ENCODE measurements around the gene NRXN3. TPM values are rescaled to one million over a fixed set of nuclear protein-coding genes. Genes with fewer than 3 reads are reported as not detected.

NRXN3 gene
- polyA plus RNA-seq, 1 donor from 2014 or later, result 110 TPM

- Histone ChIP-seq H3K27ac (ENCODE audit: low read length) (peak overlapping the region; percentile 63), H3K4me3 (ENCODE audit: low read length) (peak overlapping the region; percentile 15), H4K20me1 (ENCODE audit: insufficient read depth) (no peaks in the 10 kb centered on the region), H3K4me2 (ENCODE audit: low read length) (no peak overlapping the region), H3K27me3 (ENCODE audit: insufficient read depth, low read depth, low read length) (no peaks in the 10 kb centered on the region), H3K9me3 (ENCODE audit: low read length) (no peaks in the 10 kb centered on the region), H3K9me2 (ENCODE audit: insufficient read depth, low read length) (no peaks in the 10 kb centered on the region), H3K79me2 (replicated peaks; ENCODE audit: insufficient read depth, low read length) (no peaks in the 10 kb centered on the region), H3K36me3 (ENCODE audit: insufficient read depth, low read length) (no peaks in the 10 kb centered on the region), H3F3A (ENCODE audit: insufficient read depth, low read length, poor library complexity, severe bottlenecking) (no peaks in the 10 kb centered on the region), H2AFZ (ENCODE audit: low read depth, low read length) (no peak overlapping the region), H3K9ac (ENCODE audit: low read length) (no peak overlapping the region)
- TF ChIP-seq REST (IDR thresholded peaks at IDR 0.05; ENCODE audit: borderline replicate concordance), result peak; percentile 43
- no peak for TF ChIP-seq TAF1 (IDR thresholded peaks at IDR 0.05; ENCODE audit: low read depth)
- no peak for TF ChIP-seq SMC3 (conservative IDR thresholded peaks at IDR 0.05; ENCODE audit: poor library complexity)
- no peak for TF ChIP-seq CTCF (IDR thresholded peaks at IDR 0.05; ENCODE audit: poor library complexity, severe bottlenecking)
- no peak for TF ChIP-seq EP300 (conservative IDR thresholded peaks at IDR 0.05; ENCODE audit: poor library complexity, severe bottlenecking)
These were observed 186.2 kb downstream of the NRXN3 start for GRCh38 chr14:78356391-78356790.

GRCh38 chr14:78358591-78358990, 188.4 kb downstream of the NRXN3 start:
- Histone ChIP-seq H3K4me2 (ENCODE audit: low read length) (no peak overlapping the region), H3K9ac (ENCODE audit: low read length) (no peak overlapping the region), H3K27ac (ENCODE audit: low read length) (no peak overlapping the region), H3K79me2 (replicated peaks; ENCODE audit: insufficient read depth, low read length) (no peaks in the 10 kb centered on the region), H4K20me1 (ENCODE audit: insufficient read depth) (no peaks in the 10 kb centered on the region), H3F3A (ENCODE audit: insufficient read depth, low read length, poor library complexity, severe bottlenecking) (no peaks in the 10 kb centered on the region), H2AFZ (ENCODE audit: low read depth, low read length) (no peak overlapping the region), H3K9me2 (ENCODE audit: insufficient read depth, low read length) (no peaks in the 10 kb centered on the region), H3K4me3 (ENCODE audit: low read length) (no peak overlapping the region), H3K27me3 (ENCODE audit: insufficient read depth, low read depth, low read length) (no peaks in the 10 kb centered on the region), H3K36me3 (ENCODE audit: insufficient read depth, low read length) (no peaks in the 10 kb centered on the region), H3K9me3 (ENCODE audit: low read length) (no peaks in the 10 kb centered on the region)
- TF ChIP-seq EP300 (conservative IDR thresholded peaks at IDR 0.05; ENCODE audit: poor library complexity, severe bottlenecking), result no peak
- no peak for TF ChIP-seq CTCF (IDR thresholded peaks at IDR 0.05; ENCODE audit: poor library complexity, severe bottlenecking)
- TF ChIP-seq SMC3 (conservative IDR thresholded peaks at IDR 0.05; ENCODE audit: poor library complexity), result no peak
- TF ChIP-seq TAF1 (IDR thresholded peaks at IDR 0.05; ENCODE audit: low read depth), result no peak
- no peak for TF ChIP-seq REST (IDR thresholded peaks at IDR 0.05; ENCODE audit: borderline replicate concordance)
- no peak for TF ChIP-seq POLR2AphosphoS5 (IDR thresholded peaks at IDR 0.05)
- TF ChIP-seq MXI1 (conservative IDR thresholded peaks at IDR 0.05; ENCODE audit: poor library complexity, severe bottlenecking), result no peak
- TF ChIP-seq RAD21 (conservative IDR thresholded peaks at IDR 0.05), result no peak
- no peak for TF ChIP-seq EZH2 (IDR thresholded peaks at IDR 0.05; ENCODE audit: borderline replicate concordance, insufficient read depth, low read length, poor library complexity, severe bottlenecking)
